PC-9 (cell line): ENCODE results near the gene HOXC6.

Source experiments
- EZH2 ChIP-seq: fragments of 200-600 bp; sonication (generic); IDR thresholded peaks from 2 replicates; pipeline ENCODE4 v1.8.0; 2017; ENCODE audit warnings: antibody characterized with exemption, low read depth
- TF ChIP-seq, protein P1 (sequence below): fragments of 200-600 bp; sonication (generic); conservative IDR thresholded peaks from 2 replicates; pipeline ENCODE4 v1.6.1; 2017; ENCODE audit warnings: mixed run types, antibody characterized with exemption, mild to moderate bottlenecking, moderate library complexity

DNA sequence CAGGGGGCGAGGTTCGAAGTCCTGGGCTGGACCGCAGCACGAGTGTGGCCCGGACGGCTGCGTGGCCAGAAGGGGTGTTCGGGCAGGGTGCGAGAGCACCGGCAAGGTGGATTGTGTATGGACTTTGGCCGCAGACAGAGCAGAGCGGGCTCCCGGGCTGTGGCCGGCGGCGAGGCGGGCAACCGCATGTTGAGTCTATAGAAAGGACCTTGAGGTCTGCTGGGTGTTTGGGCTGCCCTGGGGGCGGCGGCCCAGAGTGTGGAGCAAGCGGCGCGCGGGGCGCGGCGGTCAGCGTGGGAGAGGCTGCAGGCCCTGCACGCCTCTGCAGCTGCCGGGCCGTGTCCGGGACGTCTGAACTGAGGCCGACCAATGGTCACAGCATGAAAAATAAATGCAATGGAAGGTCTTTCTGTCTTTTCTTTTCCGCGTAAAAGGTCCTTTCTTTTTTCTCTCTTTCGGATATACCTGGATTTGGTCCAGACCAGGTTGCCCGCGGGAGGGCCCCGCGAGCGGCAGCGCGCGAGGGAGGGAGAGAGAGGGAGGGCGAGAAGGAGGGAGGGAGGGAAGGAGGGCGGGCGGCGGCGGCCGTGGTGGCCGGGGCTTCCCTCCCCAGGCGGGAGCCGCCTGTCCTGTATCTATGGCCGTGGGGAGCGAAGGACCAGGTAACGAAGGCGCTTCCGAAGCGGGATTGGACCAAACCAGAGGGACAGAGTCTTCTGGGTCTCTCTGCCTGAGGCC, 33.8 kb upstream of the HOXC6 start:
- TF ChIP-seq, protein P1, sequence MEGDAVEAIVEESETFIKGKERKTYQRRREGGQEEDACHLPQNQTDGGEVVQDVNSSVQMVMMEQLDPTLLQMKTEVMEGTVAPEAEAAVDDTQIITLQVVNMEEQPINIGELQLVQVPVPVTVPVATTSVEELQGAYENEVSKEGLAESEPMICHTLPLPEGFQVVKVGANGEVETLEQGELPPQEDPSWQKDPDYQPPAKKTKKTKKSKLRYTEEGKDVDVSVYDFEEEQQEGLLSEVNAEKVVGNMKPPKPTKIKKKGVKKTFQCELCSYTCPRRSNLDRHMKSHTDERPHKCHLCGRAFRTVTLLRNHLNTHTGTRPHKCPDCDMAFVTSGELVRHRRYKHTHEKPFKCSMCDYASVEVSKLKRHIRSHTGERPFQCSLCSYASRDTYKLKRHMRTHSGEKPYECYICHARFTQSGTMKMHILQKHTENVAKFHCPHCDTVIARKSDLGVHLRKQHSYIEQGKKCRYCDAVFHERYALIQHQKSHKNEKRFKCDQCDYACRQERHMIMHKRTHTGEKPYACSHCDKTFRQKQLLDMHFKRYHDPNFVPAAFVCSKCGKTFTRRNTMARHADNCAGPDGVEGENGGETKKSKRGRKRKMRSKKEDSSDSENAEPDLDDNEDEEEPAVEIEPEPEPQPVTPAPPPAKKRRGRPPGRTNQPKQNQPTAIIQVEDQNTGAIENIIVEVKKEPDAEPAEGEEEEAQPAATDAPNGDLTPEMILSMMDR: no peak
- no peak for TF ChIP-seq EZH2
